GM19043 (cell line): Measurements from ENCODE around the gene RIPPLY1.
"Not testable (repeated sequence)": the region's sequence is repeated elsewhere in the genome, so short reads cannot be mapped to it uniquely, and the experiment has no call there.

Experiments
- ATAC-seq: cut with Tn5 transposase; IDR thresholded peaks from one replicate; pipeline ENCODE4 v1.9.1; 2021; ENCODE audit warnings: low read depth; ENCODE audit not compliant: unreplicated experiment

Gene RIPPLY1

GRCh38 chrX:106917830-106918500 lies 14.8 kb upstream of the RIPPLY1 start:
- ATAC-seq = no peak

- ATAC-seq = no peak
Observed at GRCh38 chrX:106912864-106913263, 9.7 kb upstream of the RIPPLY1 start.

GRCh38 chrX:106906361-106906760 lies 3.2 kb upstream of the RIPPLY1 start:
- ATAC-seq = no peak

GRCh38 chrX:106905064-106905708 lies 2.0 kb upstream of the RIPPLY1 start:
- ATAC-seq = no peak

- ATAC-seq = no peak
Observed at GRCh38 chrX:106903856-106904528, 851 bp upstream of the RIPPLY1 start.

- no peak for ATAC-seq
Observed at GRCh38 chrX:106902684-106903083, 457 bp downstream of the RIPPLY1 start.

DNA sequence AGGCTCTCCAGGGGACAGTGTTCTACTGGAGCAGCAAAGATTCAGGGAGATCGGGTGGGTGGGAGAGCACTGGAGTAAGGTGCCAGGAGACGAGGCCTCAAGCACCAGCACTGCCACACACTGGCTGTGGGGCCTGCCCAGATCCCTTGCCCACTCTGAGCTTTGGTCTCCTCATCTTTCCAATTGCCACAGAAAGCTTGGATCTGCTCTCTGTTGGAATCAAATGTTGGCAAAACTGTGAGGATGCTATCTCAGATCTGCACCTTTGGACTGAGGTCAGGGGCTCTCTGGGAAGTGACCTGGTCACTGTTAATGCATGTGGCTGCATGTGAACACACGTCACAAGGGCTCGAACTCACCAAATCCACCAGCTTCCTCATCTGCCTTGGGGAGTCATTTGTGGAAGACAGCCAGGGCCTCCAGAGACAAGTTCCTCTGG lies 1.3 kb downstream of the RIPPLY1 start:
- ATAC-seq = no peak

- ATAC-seq = no peak
Observed at GRCh38 chrX:106901341-106901740, 1.8 kb downstream of the RIPPLY1 start.

- ATAC-seq = no peak
Observed at GRCh38 chrX:106899841-106900240, 3.3 kb downstream of the RIPPLY1 start.

DNA sequence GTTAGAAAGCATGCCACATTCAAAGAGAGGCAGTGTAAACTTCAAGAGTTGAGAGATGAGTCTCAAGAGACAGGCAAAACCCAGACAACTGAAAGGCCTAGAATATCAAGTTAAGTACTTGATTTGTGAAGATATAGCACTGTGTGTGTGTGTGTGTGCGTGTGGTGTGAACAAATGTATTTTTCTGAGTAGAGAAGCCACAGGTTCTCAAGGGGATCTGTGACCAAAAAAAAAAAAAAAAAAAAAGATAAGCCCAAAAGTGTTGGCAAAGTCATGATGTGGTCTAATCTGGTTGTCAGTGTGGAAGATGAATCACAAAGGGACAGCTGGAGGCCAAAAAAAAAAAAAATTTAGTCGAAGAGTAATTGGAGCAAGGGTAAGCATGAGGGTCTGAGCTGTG lies 3.9 kb downstream of the RIPPLY1 start:
- ATAC-seq = no peak

DNA sequence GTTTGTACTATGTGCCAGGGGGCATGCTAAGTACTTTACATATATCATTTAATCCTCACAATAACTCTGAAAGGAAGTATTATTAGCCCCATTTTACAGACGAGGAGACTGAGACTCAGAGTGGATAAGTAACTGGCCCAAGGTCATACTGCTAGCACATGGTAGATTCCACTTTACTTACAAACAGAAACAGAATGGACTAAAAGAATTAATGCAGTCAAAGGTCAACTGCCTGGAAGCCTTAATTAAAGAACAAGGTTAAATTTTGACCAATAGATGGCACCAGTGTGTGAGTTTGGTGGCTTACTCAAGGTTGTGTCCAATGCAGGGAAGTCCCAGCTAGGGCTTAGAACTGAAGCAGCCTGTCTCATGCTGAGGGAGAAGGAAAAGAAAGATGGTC lies 4.7 kb downstream of the RIPPLY1 start:
- ATAC-seq = no peak

DNA sequence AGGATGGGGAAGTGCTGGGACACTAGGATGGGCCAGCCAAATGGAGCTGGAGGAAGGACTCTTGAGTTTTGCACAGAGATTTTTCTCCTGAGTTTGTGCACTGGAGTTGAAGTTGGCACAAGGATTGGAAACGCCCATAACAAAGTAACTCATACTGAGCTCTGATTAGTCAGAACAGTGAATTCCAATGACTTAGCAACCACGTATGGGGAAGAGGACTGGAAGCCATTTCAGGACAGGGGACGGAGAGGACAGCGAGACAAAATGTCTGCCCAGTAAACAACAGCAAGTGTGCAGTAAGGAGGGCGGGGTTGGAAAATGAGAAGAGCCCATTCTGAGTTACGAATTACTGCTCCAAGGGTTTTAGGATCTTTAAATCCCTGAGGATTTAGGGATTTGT lies 5.9 kb downstream of the RIPPLY1 start:
- no peak for ATAC-seq

GRCh38 chrX:106894978-106895452 lies 8.1 kb downstream of the RIPPLY1 start:
- ATAC-seq = no peak

DNA sequence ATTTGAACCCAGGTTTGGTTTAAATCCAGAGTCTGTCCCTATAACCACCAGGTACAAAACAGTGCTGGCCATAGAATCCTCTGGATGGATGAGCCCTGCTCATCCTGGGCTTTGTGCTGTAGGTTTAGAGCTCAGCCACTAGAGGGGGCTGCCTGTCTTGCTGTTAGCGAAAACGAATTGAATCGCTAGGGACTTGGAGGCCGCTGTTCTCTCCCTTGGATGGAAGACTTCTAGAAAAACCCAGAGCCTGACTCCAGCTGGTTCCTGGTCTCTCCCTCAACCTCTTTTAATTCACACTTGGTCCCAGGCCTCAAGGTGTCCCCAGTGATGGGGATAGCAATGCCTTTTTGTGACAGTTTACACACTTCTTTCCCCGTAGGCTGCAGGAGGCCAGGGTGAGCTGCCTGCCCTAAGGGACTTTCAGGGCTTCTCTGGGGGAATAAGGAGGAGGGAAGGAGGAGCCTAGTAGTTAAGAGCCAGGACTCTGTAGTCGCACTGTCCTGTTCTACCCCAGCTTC lies 8.7 kb downstream of the RIPPLY1 start:
- no peak for ATAC-seq

DNA sequence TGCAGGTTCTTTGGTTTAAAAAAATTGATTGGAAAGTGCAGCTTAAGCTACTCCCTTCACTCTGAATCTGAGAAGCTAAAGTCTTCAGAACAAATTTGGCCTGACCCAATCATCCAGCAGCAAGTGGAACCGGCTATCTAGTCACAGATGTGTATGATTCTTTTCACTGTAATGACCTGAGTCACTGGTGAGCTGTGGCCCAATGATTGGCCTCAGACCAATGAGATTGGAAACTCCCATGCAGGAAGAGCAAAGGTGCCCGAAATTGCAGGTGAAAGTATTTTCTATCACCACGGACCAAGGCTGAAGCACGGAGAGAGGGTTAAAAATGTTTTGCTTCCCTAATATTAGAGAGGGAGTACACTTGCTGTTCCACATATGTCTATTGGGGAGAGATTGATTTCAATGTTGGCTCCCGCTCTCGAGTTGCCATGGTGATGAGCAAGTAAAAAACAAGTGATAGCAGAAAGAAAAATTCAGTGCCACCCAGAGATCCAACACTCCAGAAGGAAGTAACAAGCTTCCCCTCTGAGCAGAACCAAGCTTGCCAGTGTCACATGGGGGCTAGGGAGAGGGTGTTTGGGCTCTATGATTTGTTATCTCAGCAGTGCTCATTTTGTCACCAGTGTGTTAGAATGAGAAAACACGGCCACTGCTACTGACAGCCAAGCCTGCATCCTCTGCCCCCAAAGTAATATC lies 11.2 kb downstream of the RIPPLY1 start:
- no peak for ATAC-seq

DNA sequence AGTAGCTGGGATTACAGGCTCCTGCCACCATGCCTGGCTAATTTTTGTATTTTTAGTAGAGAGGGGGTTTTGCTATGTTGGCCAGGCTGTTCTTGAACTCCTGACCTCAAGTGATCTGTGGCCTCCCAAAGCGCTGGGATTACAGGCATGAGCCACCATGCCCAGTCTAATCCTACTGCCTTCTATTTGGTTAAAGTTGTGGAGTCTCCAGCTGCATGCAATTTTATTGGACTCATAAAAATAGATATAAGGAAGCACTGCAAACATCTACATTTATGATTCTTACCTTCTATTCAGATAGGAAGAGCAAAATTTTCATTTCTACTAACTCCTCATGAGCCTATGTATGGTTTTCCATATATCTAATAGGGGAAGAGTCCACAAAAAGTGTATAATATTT lies 13.7 kb downstream of the RIPPLY1 start:
- ATAC-seq = no peak

- ATAC-seq = no peak
Observed at GRCh38 chrX:106875151-106875550, 28.0 kb downstream of the RIPPLY1 start.

DNA sequence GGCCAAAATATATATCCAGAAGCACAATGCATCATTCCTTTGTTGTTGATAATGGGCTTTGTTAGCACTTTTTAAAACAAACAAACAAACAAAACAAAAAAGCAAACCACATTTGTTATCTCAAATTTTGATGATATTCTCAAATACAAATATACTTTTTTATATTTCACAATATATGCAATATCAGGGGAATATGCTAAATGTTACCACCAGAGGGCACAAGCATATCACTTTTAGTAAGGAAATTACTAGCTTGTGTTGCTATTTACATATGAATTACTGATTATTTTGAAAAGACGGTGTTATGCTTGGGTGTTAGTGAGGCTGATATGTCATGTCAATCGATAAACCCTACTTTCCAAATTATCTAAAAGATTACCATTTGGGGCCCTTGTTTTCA lies 29.1 kb downstream of the RIPPLY1 start:
- no peak for ATAC-seq

GRCh38 chrX:106872796-106873195 lies 30.3 kb downstream of the RIPPLY1 start:
- not testable (repeated sequence) for ATAC-seq

DNA sequence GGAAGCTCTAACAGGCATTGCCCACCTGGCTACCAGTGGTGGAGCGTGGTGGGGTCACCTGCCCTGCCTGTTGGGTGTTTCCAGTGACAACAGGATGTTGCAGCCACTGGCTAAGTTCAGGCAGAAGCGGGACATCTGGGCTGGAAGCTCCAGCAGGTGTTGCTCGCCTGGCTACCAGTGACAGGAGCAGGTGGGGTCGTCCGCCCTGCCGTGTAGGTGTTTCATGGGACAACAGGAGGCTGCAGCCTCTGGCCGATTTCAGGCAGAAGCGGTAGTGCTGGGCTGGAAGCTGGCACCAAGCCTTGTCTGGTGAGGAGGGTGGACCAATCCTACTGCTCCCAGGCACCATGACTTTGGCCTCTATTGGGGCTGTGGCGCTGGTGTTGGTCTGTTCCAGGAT lies 39.4 kb downstream of the RIPPLY1 start:
- ATAC-seq = no peak
